OCI-LY1 (cell line): Measurements from ENCODE around the gene PHC1.

ENCODE experiments used
- H2AFZ ChIP-seq: fragments of 200-600 bp; sonication (generic), shearing (Covaris generic); 2 replicates; pipeline ENCODE4 v1.6.0; 2014; ENCODE audit warnings: antibody characterized with exemption, mild to moderate bottlenecking, low read length
- H3F3A ChIP-seq: fragments of 200-600 bp; sonication (generic), shearing (Covaris generic); 2 replicates; pipeline ENCODE4 v1.6.0; 2014; ENCODE audit warnings: mild to moderate bottlenecking, antibody characterized with exemption, low read length, moderate library complexity; ENCODE audit not compliant: insufficient read depth
- H3K27ac ChIP-seq: fragments of 200-600 bp; sonication (generic); 2 replicates; pipeline ENCODE4 v1.5.1; 2014; ENCODE audit warnings: low read length, mixed run types, mild to moderate bottlenecking, low read depth; ENCODE audit not compliant: poor library complexity, severe bottlenecking
- H3K27me3 ChIP-seq: fragments of 200-600 bp; sonication (generic); 2 replicates; pipeline ENCODE4 v1.6.0; 2014; ENCODE audit warnings: antibody characterized with exemption, mild to moderate bottlenecking, low read length, moderate library complexity; ENCODE audit not compliant: insufficient read depth
- H3K36me3 ChIP-seq: fragments of 200-600 bp; sonication (generic); 2 replicates; pipeline ENCODE4 v1.6.1; 2014; ENCODE audit warnings: mild to moderate bottlenecking, antibody characterized with exemption, low read length, moderate library complexity, mixed read lengths; ENCODE audit not compliant: insufficient read depth
- H3K4me1 ChIP-seq: fragments of 200-600 bp; sonication (generic); 2 replicates; pipeline ENCODE4 v1.5.1; 2014; ENCODE audit warnings: mild to moderate bottlenecking, low read length, moderate library complexity; ENCODE audit not compliant: insufficient read depth, severe bottlenecking
- H3K4me2 ChIP-seq: fragments of 200-600 bp; sonication (generic), shearing (Covaris generic); 2 replicates; pipeline ENCODE4 v1.6.1; 2014; ENCODE audit warnings: low read length
- H3K4me3 ChIP-seq: fragments of 200-600 bp; sonication (generic); 2 replicates; pipeline ENCODE4 v1.5.1; 2014; ENCODE audit warnings: low read length, low read depth, mild to moderate bottlenecking, mixed read lengths; ENCODE audit not compliant: poor library complexity, severe bottlenecking
- H3K79me2 ChIP-seq: fragments of 200-600 bp; shearing (Covaris generic); 2 replicates; pipeline ENCODE4 v1.6.1; 2016; ENCODE audit warnings: mixed run types, low read length, mixed read lengths; ENCODE audit not compliant: insufficient read depth
- H3K9ac ChIP-seq: fragments of 200-600 bp; sonication (generic), shearing (Covaris generic); 2 replicates; pipeline ENCODE4 v1.6.1; 2014; ENCODE audit warnings: mild to moderate bottlenecking, low read length, mixed read lengths
- H3K9me2 ChIP-seq: fragments of 200-600 bp; sonication (generic), shearing (Covaris generic); 2 replicates; pipeline ENCODE4 v1.6.1; 2014; ENCODE audit warnings: low read depth, mild to moderate bottlenecking, low read length, mixed read lengths
- H3K9me3 ChIP-seq: fragments of 200-600 bp; shearing (Covaris generic); 2 replicates; pipeline ENCODE4 v1.6.1; 2014; ENCODE audit warnings: low read length, mixed read lengths
- H4K20me1 ChIP-seq: fragments of 200-600 bp; sonication (generic), shearing (Covaris generic); 2 replicates; pipeline ENCODE4 v1.6.0; 2016; ENCODE audit warnings: mild to moderate bottlenecking, low read length; ENCODE audit not compliant: insufficient read depth
- EZH2 ChIP-seq: fragments of 200-600 bp; sonication (generic), shearing (Covaris generic); IDR thresholded peaks from 2 replicates; pipeline ENCODE4 v1.8.0; 2017; ENCODE audit warnings: borderline replicate concordance, mixed run types, mild to moderate bottlenecking, antibody characterized with exemption, low read length, moderate library complexity, mixed read lengths
- TF ChIP-seq, protein P1 (sequence below): fragments of 200-600 bp; sonication (generic), shearing (Covaris generic); IDR thresholded peaks from 2 replicates; pipeline ENCODE4 v1.5.1; 2017; ENCODE audit warnings: mild to moderate bottlenecking, antibody characterized with exemption, low read length, moderate library complexity, mixed read lengths

PHC1 gene

DNA sequence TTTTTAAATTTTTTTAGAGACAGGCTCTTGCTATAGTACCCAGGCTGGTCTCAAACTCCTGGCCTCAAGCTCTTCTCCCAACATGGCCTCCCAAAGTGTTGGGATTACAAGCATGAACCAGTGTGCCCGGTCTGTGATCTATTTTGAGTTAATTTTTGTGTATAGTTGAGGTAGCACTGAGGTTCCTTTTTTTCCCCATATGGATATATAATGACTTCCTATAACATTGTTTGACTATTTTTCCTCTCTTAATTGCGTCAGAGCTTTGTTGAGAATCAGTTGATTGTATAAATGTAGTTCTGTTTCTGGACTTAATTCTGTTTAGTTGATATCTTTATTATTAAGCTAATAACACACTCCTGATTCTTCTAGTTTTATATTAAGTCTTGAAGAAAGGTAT, 43.8 kb downstream of the PHC1 start:
- no peak overlapping the region for H2AFZ ChIP-seq
- no peaks in the 10 kb centered on the region for H3K4me1 ChIP-seq
- H3K27me3 ChIP-seq, result no peaks in the 10 kb centered on the region
- H3K36me3 ChIP-seq, result peaks cover 49% of the 10 kb centered on the region
- H3K9me2 ChIP-seq, result no peaks in the 10 kb centered on the region
- no peaks in the 10 kb centered on the region for H3K79me2 ChIP-seq
- H3F3A ChIP-seq, result no peaks in the 10 kb centered on the region
- no peak overlapping the region for H3K4me2 ChIP-seq
- no peak overlapping the region for H3K27ac ChIP-seq
- no peak for TF ChIP-seq EZH2
- TF ChIP-seq, protein P1, sequence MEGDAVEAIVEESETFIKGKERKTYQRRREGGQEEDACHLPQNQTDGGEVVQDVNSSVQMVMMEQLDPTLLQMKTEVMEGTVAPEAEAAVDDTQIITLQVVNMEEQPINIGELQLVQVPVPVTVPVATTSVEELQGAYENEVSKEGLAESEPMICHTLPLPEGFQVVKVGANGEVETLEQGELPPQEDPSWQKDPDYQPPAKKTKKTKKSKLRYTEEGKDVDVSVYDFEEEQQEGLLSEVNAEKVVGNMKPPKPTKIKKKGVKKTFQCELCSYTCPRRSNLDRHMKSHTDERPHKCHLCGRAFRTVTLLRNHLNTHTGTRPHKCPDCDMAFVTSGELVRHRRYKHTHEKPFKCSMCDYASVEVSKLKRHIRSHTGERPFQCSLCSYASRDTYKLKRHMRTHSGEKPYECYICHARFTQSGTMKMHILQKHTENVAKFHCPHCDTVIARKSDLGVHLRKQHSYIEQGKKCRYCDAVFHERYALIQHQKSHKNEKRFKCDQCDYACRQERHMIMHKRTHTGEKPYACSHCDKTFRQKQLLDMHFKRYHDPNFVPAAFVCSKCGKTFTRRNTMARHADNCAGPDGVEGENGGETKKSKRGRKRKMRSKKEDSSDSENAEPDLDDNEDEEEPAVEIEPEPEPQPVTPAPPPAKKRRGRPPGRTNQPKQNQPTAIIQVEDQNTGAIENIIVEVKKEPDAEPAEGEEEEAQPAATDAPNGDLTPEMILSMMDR, result no peak
- no peaks in the 10 kb centered on the region for H4K20me1 ChIP-seq
- peaks cover 3% of the 10 kb centered on the region; the same call in 1 of the 2 replicates for H3K9me3 ChIP-seq
- H3K9ac ChIP-seq, result no peak overlapping the region
- H3K4me3 ChIP-seq, result no peak overlapping the region

DNA sequence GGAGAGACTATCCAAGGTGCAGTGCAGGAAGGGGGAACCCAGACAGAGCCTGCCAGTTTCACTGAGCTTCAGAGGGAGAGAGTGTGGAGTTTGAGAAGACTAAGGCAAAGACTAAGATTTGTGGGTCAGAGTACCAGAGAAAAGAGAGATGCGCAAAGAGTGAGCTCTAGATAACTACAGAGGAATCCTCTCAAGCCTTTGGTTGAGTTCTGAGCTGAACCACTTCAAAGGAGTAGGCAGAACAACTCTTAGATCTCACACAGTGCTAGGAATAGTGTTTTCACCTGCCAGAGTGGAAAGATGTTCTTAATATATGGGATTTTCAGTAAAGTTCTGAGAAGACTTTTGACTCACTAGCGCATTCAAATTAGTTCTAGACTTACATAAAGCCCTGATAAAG, 45.9 kb downstream of the PHC1 start:
- H3F3A ChIP-seq, result no peaks in the 10 kb centered on the region
- H3K4me2 ChIP-seq, result no peak overlapping the region
- TF ChIP-seq EZH2, result no peak
- TF ChIP-seq, protein P1, result no peak

DNA sequence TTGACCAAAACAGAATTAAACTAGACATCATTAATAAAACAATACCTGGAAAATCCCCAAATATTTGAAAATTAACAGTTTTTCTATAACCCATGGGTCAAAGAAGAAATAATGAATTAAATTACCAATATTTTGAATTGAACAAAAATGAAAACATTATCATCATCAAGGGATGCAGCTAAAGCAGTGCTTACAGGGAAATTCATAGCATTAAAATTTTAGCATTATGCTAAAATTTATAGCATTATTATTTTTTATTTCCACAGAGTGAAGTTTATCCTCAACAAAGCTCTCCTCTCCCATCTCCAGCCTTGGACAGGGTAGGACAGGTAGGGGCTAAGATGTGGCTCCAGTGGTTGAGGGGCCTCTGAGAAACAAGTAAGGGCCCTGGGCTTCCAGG, 54.5 kb downstream of the PHC1 start:
- no peaks in the 10 kb centered on the region for H3K4me1 ChIP-seq
- TF ChIP-seq, protein P1, result no peak
- TF ChIP-seq EZH2, result no peak

More for the DNA sequence above, 45.9 kb downstream of the PHC1 start:
- Histone ChIP-seq H3K4me3 (no peak overlapping the region), H2AFZ (no peak overlapping the region), H3K36me3 (peaks cover 28% of the 10 kb centered on the region), H3K9me3 (0 out of 2 replicates have a peak, but pooled peaks cover 2% of the 10 kb centered on the region), H4K20me1 (no peaks in the 10 kb centered on the region), H3K27me3 (no peaks in the 10 kb centered on the region), H3K27ac (no peak overlapping the region), H3K9ac (no peak overlapping the region), H3K9me2 (no peaks in the 10 kb centered on the region), H3K4me1 (no peaks in the 10 kb centered on the region), H3K79me2 (no peaks in the 10 kb centered on the region)

More for the DNA sequence above, 54.5 kb downstream of the PHC1 start:
- H3K79me2 ChIP-seq, result no peaks in the 10 kb centered on the region
- H4K20me1 ChIP-seq, result no peaks in the 10 kb centered on the region
- no peaks in the 10 kb centered on the region for H3K27me3 ChIP-seq
- no peak overlapping the region for H3K4me2 ChIP-seq
- no peak overlapping the region for H3K4me3 ChIP-seq
- no peak overlapping the region for H3K9ac ChIP-seq
- H3K36me3 ChIP-seq, result no peaks in the 10 kb centered on the region
- no peak overlapping the region for H3K27ac ChIP-seq
- no peak overlapping the region for H2AFZ ChIP-seq
- peaks cover 17% of the 10 kb centered on the region for H3K9me3 ChIP-seq
- no peaks in the 10 kb centered on the region for H3F3A ChIP-seq
- no peaks in the 10 kb centered on the region for H3K9me2 ChIP-seq
